Measurements from ENCODE around the gene DUS3L.

The DUS3L gene, protein sequence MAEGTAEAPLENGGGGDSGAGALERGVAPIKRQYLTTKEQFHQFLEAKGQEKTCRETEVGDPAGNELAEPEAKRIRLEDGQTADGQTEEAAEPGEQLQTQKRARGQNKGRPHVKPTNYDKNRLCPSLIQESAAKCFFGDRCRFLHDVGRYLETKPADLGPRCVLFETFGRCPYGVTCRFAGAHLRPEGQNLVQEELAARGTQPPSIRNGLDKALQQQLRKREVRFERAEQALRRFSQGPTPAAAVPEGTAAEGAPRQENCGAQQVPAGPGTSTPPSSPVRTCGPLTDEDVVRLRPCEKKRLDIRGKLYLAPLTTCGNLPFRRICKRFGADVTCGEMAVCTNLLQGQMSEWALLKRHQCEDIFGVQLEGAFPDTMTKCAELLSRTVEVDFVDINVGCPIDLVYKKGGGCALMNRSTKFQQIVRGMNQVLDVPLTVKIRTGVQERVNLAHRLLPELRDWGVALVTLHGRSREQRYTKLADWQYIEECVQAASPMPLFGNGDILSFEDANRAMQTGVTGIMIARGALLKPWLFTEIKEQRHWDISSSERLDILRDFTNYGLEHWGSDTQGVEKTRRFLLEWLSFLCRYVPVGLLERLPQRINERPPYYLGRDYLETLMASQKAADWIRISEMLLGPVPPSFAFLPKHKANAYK

DNA sequence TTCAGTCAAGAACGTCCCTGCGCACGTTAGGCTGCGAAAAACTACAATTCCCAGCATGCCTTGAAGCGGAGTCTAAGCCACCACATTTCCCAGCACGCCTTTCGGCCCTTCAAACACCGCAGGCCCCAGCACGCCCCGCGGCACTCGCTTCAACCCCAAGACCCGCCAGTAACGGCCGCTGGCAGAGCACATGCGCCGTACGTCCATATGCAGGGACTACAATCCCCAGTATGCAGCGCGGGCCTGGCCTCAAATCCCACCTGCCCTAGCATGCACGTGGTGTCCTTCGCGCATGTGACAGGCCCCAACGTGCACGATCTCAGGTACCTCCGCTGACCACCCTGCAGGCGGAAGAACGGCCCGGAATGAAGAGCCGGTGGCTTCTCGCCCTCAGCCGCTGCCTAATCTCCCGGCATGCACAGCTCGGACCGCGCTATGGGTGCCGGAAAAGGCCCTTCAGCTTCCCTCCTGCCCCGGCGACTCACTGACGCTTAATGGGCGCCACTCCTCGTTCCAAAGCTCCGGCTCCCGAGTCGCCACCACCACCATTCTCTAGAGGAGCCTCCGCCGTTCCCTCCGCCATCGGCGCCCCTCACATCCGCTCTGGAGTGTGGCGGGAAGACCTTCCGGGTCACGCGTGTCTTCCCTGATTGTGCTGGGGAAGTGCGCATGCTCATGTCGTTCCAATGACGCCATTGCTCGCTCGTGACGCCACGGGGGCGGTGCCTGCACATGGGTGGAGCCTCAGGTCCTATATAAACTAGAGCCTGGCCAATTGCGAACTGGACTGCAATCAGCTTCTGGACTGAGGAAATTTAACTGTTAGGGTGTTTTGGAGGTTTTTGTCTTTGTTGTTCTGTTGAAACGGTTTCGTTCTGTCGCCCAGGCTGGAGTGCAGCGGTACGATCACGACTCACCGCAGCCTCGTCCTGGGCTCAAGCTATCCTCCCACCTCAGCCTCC, at the start of gene DUS3L:
DUS3L (minus strand) TSS at position 605 of the 962 bp plus-strand sequence; CDS start at position 583, 22 bp downstream.
- peak; percentile 94 to 100 for DNase-seq

DNA sequence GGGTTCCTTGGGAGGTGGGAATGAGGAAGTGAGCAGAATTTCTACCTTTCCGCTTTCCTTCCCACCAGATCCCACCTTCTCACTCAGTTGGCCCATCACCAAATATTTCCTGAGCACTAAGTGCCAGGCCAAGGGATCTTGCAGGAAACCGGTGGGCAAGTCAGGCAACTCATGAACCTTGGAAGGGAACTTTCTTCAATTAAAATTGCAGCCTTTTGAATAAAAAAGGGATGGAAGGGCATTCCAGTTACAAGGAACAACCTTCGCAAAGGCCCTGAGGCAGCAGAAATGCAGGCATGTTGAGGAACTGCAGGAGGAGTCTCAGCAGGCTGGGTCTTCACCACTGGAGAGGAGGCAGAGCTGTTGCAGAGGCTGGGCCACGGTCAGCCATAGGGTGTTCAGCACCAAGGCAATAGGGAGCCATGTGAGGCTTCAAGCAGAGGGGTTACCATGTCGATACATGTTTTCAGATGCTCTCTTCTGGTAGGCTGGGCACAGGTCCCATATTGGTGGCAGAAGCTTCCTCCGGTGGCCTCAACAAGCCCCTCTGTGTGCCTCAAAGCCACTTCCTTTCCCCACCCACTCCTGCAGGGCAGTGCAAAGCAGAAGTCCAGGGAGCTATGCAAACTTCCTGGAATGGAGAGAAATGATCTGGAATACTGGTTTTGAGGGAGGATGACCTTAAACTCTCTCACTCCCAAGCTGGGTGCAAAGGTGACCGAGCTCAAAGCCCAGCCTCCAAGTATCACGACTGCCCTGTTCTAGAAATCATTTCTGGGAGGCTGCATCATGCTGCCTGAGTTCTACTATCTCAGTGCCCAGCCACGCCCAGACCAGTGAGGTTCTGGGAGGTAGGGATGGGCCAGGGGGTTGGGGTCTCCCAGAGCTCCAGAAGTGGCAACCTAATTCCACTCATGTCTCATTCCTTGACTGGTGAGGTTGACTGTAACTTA, 48.4 kb upstream of the DUS3L start, which contains the start of gene FUT6:
FUT6 (minus strand) TSS at position 638 of the 953 bp plus-strand sequence. CDS start 7,135 bp downstream, outside the sequence.
- peak in 1 of 2 donors; percentile 8 for DNase-seq

DNA sequence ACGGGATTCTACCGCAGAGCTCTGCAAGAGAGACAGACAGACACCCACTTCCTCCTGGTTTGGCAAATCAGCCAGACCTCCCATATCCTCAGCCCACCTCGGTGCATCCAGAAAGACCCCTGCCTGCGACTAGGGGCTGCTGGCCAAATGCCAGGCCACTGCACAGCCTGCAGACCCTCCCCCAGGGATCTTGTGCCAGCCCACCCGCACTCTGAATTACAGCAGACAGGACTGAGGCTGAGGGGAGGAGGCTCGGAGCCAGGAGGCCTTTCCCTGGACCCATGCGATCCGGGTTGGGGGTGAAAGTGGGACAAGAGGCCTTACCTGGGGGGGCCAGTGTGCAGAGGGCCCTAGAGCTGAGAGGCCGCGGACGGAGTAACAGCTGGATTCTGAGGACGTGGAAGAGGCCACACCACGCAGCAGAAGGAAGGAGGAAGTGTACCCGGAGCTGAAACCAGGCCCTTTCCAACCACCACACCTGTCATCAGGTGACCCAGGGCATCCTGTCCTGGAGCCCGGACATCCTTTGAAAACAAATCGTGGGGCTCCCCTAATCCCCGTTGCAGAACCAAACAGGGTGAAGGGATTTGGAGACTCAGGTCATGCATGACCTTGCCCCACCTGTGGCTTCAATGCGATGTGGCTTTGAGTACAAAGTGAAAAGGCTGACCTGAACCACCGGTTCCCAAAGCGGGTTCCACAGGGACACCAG, 47.5 kb upstream of the DUS3L start:
- no peak for DNase-seq

DNA sequence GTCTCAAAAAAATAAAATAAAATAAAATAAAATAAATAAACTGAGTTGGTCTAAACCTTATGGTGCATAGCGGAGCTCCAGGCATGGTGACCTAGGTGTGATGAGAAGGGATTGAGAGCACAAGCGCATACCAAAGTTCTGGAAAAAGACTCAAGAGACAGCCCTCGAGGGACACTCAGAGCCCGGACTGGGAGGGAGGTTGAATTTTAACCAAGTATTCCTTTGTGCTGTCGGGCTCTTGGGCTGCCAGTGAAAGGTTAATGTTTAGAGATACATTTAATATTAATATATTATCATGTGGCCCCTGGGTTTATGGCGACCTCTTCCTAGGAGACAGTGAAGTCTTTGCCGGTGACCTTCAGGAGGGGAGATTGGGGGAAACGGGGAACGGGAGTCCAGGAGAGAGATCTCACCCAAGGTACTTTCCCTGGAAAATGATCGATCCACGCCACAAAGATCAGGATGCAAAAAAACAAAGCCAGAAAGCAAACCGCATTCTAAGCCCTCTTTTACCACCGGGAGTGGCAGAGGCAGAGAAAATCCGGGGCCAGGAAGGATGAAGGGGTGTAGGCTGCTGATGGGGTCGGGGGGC, 46.9 kb upstream of the DUS3L start:
- no peak for DNase-seq

DNA sequence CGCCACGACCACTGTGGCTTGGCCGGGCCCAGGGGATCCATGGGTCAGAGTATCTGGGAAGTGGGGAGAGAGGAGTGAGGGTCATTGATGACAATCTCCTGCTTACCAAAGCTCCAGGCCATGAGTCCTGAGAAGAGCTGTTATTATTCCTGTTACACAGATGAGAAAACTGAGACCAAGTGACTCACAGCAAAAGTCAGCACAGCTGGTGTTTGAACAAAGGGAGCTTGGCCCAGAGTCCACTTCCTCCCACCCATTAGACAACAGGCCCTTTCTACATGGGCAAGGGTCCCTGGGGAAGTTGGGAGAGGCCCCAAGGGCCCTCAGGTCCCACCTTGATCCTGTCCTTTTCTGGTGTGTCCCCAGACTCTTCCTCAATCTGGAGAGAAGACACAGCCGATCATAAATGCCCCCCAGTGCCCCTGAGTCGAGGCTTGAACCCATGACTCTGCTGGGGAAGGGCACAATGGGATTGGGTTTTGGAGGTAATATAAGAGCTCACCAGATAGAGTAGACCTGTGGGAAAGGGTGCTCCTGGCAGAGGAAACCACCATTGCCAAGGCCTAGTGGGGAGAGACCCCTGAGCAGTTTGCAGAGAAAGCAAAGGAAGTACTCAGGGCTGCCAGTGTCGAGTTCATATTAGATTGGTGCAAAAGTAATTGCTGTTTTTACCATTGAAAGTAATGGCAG, 41.7 kb upstream of the DUS3L start:
- DNase-seq, result no peak

DNA sequence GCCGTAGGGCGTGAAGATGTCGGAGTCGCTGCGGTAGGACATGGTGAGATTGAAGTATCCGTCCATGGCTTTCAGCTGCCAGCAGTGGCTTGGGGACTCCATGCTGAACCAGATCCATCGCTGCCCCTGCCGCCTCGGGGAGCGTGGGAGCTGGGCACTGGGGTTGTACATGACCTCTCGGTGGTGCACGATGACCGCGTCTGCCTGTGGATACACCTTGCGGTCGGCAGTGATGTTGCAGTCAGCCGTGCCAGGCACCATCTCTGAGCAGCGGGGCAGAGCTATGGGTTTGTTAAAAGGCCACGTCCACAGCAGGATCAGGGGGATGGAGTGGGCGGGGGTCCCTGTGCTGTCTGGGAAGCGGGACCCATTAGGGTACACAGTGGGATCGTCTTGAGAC, 41.1 kb upstream of the DUS3L start:
- DNase-seq, result no peak

DNA sequence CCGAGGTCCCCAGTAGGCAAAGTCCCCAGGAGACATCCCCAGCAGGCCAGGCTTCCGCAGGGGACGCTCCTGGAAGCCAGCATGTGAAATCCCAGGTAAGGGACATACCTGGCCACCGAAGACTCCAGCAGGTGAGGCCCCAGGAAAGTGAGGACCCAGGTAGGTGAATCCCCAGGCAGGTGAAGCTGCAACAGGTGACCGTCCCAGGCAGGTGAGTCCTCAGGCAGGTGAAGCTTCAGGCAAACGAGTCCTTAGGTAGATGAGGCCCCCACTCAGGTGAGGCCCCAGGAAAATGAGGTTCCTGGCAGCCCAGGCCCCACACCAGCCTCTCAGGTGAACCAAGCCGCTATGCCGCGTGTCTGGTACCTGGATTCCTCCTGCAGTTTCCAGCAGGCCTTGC, 40.2 kb upstream of the DUS3L start:
- DNase-seq, result no peak

DNA sequence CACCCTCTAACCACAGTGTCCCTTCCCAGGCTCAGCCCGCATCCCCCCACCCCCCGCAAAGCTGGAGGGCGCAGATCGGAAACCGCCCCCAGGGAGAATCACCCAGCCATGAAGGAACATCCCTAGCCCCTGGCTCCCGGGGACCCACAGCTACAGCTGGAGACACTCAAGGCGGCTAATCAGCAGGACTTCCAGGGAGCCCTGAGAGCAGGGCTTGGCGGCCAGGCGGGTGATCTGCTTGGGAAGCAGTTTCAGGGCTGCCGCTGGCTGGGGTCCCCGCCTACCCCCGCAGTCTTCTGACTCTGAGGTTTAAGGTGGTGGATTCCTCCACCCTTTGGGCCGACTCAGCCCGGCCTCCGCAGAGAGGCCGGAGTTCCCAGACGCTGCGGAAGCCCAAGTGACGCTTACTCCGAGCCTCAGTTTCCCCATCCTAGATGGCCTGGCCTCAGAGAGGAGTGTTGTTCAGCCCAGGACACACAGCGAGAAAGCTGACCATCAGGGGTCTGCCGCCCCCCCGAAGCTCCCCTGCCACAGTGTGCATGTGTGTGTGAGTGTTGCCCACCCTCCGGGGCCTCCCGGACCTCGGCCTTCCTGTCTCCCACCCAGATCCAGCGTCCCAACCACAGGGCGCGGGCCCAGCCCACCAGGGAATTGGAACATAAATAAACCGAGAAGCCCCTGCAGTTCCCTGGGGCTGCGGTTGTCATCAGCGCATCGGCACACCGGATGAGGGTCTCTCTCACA, 38.8 kb upstream of the DUS3L start:
- no peak for DNase-seq

DNA sequence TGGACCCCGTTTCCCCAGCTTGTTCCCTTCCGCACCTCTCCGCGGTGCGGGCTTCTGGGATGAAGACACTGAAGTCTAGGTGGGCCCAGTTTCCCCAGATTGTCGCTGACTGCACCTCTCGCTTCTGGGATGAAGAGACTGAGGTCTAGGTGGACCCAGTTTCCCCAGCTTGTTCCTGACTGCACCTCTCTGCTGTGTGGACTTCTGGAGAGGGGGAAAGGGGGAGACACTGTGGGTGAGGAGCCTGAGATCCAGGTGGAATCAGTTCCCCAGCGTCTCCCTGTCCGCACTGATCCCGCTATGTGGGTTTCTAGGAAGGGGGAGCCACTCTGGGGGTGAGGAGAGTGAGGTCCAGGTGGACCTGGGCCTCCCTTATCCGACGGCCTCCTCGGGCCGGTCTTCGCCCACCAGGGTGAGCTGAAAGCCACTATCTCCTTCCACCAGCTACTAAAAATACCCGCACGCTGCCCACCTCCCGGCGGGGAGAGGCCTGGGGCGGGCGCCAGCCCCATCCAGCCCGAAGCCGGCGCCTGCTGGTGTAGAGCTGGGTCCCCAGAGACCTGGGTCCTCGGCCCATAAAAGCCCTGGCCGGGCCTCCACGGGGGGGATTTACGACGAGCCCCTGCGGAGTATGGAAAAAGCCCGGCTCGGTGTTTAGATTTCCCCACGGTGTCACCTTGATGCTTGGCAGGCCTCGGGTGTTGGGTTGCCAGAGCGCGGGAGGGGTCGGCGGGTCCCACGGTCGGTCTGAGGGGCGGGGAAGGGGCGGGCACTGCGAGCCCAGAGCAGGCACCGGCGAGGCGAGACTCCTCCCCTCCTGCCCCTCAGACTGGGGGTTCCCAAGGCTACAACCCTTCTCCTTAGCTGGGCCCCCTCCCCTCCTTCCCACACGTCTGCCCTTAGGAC, 38.0 kb upstream of the DUS3L start:
- no peak for DNase-seq

DNA sequence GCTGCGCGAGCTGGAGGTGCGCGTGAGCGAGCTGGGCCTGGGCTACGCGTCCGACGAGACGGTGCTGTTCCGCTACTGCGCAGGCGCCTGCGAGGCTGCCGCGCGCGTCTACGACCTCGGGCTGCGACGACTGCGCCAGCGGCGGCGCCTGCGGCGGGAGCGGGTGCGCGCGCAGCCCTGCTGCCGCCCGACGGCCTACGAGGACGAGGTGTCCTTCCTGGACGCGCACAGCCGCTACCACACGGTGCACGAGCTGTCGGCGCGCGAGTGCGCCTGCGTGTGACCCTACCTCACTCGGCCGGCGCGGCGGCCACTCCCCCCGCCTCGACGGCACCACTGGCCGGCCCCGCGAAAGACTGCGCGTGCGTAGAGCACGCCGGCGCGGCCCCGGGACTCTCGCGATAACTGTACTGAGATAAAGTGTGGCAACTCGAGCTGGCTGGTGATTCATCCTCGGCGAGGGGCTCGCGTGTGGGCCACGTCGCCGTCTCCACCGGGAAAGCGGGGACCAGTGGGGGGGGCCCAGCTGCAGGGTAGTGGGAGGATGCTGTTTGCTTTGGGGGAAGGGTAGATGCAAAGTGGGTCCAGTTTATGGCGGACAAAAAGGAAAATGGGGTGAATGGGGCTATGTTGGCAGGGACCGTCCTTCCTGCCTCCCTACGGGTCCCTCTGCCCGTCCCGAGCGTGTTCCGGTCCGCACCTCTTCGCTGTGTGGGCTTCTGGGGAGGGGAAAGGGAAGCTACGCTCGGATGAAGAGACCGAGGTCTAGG, 37.1 kb upstream of the DUS3L start:
- peak; percentile 88 to 97 for DNase-seq

DNA sequence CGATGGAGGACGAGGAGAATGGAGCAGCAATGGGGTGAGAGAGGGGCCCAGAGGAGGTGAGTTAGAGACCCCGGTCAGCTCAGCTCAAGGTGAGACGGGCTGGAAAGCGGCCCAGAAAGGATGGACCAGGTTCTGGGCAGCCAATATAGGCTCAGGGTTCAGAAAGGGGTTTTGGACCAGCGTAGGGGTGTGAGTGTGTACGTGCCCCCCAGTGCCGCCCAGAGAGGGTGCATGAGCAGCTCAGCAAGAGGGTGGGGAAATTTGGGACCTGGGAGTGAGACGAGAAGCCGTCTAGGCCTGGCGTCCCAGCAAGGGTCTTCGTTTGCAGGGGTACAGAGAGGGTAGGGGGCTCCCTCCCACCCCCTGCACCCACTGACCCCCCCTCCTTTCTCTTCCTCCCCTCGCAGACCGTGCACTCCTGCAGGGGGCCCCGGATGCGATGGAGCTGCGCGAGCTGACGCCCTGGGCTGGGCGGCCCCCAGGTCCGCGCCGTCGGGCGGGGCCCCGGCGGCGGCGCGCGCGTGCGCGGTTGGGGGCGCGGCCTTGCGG, 36.5 kb upstream of the DUS3L start:
- no peak for DNase-seq

DNA sequence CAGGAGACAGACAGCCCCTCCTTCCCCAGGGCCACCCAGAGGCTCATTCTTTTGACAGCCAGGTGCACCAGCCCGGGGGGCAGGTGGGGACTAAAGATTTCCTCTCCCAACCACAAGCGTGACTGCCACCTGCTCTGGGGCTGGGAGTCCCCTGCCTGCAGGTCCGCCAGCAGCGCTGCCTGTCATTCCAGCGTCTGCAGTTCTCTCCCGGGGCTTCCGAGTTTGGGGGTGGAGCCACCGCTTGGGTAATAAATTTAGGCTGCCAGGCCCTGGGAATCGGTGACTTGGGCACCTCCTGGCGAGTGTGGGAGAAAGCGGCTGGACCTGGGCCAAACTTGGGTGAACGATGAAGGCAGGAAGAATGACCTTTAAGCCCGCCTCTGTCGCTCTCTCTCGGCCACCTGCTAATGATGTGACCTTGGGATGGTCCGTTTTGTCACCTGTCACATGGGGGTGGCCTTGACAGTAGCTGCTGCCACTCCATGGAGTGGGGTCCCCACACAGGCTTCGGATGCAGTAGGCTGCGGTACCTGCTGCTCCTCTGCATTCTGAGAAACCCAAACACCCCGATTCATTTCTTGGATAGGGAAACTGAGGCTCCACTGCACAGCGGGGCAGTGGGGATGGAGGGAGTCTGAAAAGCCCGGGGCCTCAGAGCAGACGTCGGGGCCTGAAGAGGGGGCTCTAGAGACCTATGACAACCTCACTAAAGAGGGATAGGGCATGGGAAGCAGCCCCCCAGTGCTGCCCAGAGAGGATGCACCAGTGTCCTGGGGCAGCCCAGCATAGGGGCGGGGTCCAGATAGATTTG, 35.8 kb upstream of the DUS3L start:
- peak; percentile 21 to 40 for DNase-seq

DNA sequence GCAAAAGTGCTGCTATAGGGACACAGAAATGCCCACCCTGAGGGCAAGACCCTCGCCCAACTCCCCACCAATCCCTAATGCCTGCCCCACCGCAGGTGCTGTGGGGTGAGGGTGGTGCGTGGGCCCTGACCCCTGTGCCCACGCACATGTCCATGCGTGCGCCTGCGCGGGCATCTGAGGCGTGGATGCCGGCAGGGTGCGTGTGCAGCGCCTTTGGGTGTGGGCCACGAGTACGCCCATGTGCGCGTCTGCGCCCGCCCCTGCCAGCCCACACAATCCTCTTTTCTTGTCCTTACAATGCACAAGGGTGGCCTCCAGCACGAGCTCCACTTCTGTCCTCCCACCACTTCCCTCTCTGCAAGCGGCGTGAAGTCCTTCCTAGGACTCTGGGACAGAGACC, 34.2 kb upstream of the DUS3L start:
- DNase-seq, result peak in 1 of 2 donors; percentile 8

DNA sequence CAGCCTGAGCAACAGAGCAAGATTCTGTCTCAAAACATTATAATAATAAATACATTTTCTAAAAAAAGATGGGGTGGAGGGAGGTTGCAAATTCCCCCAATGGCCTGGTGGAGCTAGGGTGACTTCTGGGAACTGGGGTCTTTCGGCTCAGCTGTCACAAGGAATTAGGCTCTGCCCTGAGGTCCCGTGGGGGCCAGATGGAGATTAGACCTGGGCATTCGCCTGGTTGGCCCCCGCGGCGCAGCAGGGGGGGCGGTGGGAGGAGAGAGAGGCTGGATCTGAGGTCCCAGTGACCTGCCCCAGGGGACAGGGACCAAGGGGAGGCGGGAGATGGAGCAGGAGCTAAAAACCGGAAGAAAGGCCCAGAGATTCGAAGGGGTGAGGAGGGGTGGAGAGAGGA, 33.8 kb upstream of the DUS3L start:
- no peak for DNase-seq

DNA sequence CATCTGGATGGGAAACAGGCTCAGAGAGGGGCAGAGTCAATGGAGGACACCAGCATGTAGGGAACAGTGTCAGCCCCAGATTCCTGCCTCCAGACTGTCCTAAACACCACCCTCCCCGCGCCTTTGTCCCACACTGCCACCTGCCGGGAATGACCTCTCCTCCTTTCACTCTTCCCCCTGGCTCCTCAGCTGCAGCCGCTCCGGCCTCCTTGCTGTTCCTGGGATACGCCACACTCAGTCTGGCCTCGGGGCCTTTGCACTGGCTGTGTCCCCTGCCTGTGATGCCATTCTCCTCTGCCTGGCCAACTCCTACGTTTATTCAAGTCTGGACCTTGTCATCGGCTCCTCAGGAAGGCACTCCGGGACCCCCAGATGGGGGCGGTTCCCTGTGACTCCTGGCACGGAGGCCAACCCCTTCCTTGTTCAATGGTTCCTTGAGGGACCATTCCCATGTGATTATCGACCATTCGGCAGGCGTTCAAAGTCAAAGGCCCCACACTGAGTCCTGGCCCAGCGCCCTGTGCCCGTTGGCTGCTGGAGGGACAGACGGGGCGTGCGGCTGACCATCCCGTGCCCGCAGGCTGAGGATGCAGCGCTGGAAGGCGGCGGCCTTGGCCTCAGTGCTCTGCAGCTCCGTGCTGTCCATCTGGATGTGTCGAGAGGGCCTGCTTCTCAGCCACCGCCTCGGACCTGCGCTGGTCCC, 32.8 kb upstream of the DUS3L start:
- no peak for DNase-seq
